ENCODE results near the gene PHOSPHO1.

Gene PHOSPHO1

GRCh38 chr17:49214676-49215360 is 15.8 kb downstream of the PHOSPHO1 start:
- H4K5ac ChIP-seq (ENCODE audit: low read length), result no peak overlapping the region
- H3K18ac ChIP-seq (ENCODE audit: low read length), result no peak overlapping the region
- no peak overlapping the region for H2BK15ac ChIP-seq (replicated peaks; ENCODE audit: low read depth)
- no peak overlapping the region for H4K8ac ChIP-seq (ENCODE audit: low read depth, low read length)
- no peak overlapping the region for H3K4ac ChIP-seq (ENCODE audit: low read depth, low read length)
- WGBS (ENCODE audit: extremely low coverage, insufficient coverage, low lambda C conversion rate), result no CpG with 5 or more reads among the region's 12 CpGs
- H2AK5ac ChIP-seq (ENCODE audit: low read length), result no peak overlapping the region
- no peaks in the 10 kb centered on the region for H3K79me2 ChIP-seq (ENCODE audit: control insufficient read depth, insufficient read depth, low read length)
- no peak overlapping the region for H3K9ac ChIP-seq (ENCODE audit: low read length)
- no peak overlapping the region for H2BK120ac ChIP-seq (ENCODE audit: low read depth, low read length)
- no peaks in the 10 kb centered on the region for H3K36me3 ChIP-seq (ENCODE audit: control insufficient read depth, insufficient read depth, low read length)
- no peak for DNase-seq
- no peak overlapping the region for H2BK5ac ChIP-seq (ENCODE audit: low read length)
- H3K79me1 ChIP-seq (ENCODE audit: low read length), result no peaks in the 10 kb centered on the region
- no peak overlapping the region for H3K27ac ChIP-seq (ENCODE audit: low read depth, low read length)
- no peak overlapping the region for H3K23ac ChIP-seq (ENCODE audit: low read length)
- H3K4me2 ChIP-seq (ENCODE audit: low read length), result no peak overlapping the region
- no peak overlapping the region for H3K56ac ChIP-seq (ENCODE audit: low read length)
- H3K27me3 ChIP-seq (ENCODE audit: insufficient read depth, low read length, poor library complexity), result no peaks in the 10 kb centered on the region
- H3K4me1 ChIP-seq (ENCODE audit: control insufficient read depth, low read depth, low read length), result peaks cover 5% of the 10 kb centered on the region
- H3K4me3 ChIP-seq (ENCODE audit: low read length), result no peak overlapping the region

- H2BK15ac ChIP-seq (replicated peaks; ENCODE audit: low read depth), result no peak overlapping the region
- no peak overlapping the region for H2AK5ac ChIP-seq (ENCODE audit: low read length)
- no peaks in the 10 kb centered on the region for H3K79me1 ChIP-seq (ENCODE audit: low read length)
- H4K5ac ChIP-seq (ENCODE audit: low read length), result no peak overlapping the region
- no peak overlapping the region for H3K56ac ChIP-seq (ENCODE audit: low read length)
- H3K18ac ChIP-seq (ENCODE audit: low read length), result no peak overlapping the region
- no peak overlapping the region for H3K9ac ChIP-seq (ENCODE audit: low read length)
- H3K36me3 ChIP-seq (ENCODE audit: control insufficient read depth, insufficient read depth, low read length), result no peaks in the 10 kb centered on the region
- no peak for DNase-seq
- H3K4me2 ChIP-seq (ENCODE audit: low read length), result no peak overlapping the region
- H2BK120ac ChIP-seq (ENCODE audit: low read depth, low read length), result no peak overlapping the region
- H3K23ac ChIP-seq (ENCODE audit: low read length), result no peak overlapping the region
- H3K4me3 ChIP-seq (ENCODE audit: low read length), result no peak overlapping the region
- H3K4me1 ChIP-seq (ENCODE audit: control insufficient read depth, low read depth, low read length), result peaks cover 7% of the 10 kb centered on the region
- no peaks in the 10 kb centered on the region for H3K27me3 ChIP-seq (ENCODE audit: insufficient read depth, low read length, poor library complexity)
- no CpG with 5 or more reads among the region's 2 CpGs for WGBS (ENCODE audit: extremely low coverage, insufficient coverage, low lambda C conversion rate)
- no peak overlapping the region for H3K27ac ChIP-seq (ENCODE audit: low read depth, low read length)
- H3K79me2 ChIP-seq (ENCODE audit: control insufficient read depth, insufficient read depth, low read length), result no peaks in the 10 kb centered on the region
- H2BK5ac ChIP-seq (ENCODE audit: low read length), result no peak overlapping the region
- no peak overlapping the region for H4K8ac ChIP-seq (ENCODE audit: low read depth, low read length)
- no peak overlapping the region for H3K4ac ChIP-seq (ENCODE audit: low read depth, low read length)
These were observed 16.7 kb downstream of the PHOSPHO1 start for GRCh38 chr17:49213847-49214246.

- Histone ChIP-seq H3K18ac (ENCODE audit: low read length) (no peak overlapping the region), H4K5ac (ENCODE audit: low read length) (no peak overlapping the region), H3K27ac (ENCODE audit: low read depth, low read length) (no peak overlapping the region), H2AK5ac (ENCODE audit: low read length) (no peak overlapping the region), H3K27me3 (ENCODE audit: insufficient read depth, low read length, poor library complexity) (no peaks in the 10 kb centered on the region), H3K79me1 (ENCODE audit: low read length) (no peaks in the 10 kb centered on the region), H3K36me3 (ENCODE audit: control insufficient read depth, insufficient read depth, low read length) (no peaks in the 10 kb centered on the region), H2BK120ac (ENCODE audit: low read depth, low read length) (no peak overlapping the region), H2BK15ac (replicated peaks; ENCODE audit: low read depth) (no peak overlapping the region), H3K79me2 (ENCODE audit: control insufficient read depth, insufficient read depth, low read length) (no peaks in the 10 kb centered on the region), H3K4me2 (ENCODE audit: low read length) (no peak overlapping the region), H3K56ac (ENCODE audit: low read length) (no peak overlapping the region), H4K8ac (ENCODE audit: low read depth, low read length) (no peak overlapping the region), H3K9ac (ENCODE audit: low read length) (no peak overlapping the region), H2BK5ac (ENCODE audit: low read length) (no peak overlapping the region), H3K4me1 (ENCODE audit: control insufficient read depth, low read depth, low read length) (peaks cover 7% of the 10 kb centered on the region), H3K23ac (ENCODE audit: low read length) (no peak overlapping the region), H3K4me3 (ENCODE audit: low read length) (no peak overlapping the region), H3K4ac (ENCODE audit: low read depth, low read length) (no peak overlapping the region)
- WGBS (ENCODE audit: extremely low coverage, insufficient coverage, low lambda C conversion rate), result no CpG with 5 or more reads among the region's 5 CpGs
- DNase-seq, result no peak
These were observed 17.2 kb downstream of the PHOSPHO1 start for GRCh38 chr17:49213399-49213798.

- Histone ChIP-seq H2BK5ac (ENCODE audit: low read length) (no peak within 1 kb of the TSS), H3K4ac (ENCODE audit: low read depth, low read length) (no peak within 1 kb of the TSS), H4K5ac (ENCODE audit: low read length) (no peak within 1 kb of the TSS), H3K4me3 (ENCODE audit: low read length) (no peak within 1 kb of the TSS), H2AK5ac (ENCODE audit: low read length) (no peak within 1 kb of the TSS), H3K18ac (ENCODE audit: low read length) (peak within 1 kb of the TSS; percentile 65), H3K4me1 (ENCODE audit: control insufficient read depth, low read depth, low read length) (peaks cover 7% of the 10 kb centered on the region), H3K27me3 (ENCODE audit: insufficient read depth, low read length, poor library complexity) (no peaks in the 10 kb centered on the region), H3K27ac (ENCODE audit: low read depth, low read length) (no peak within 1 kb of the TSS), H3K23ac (ENCODE audit: low read length) (no peak within 1 kb of the TSS), H3K9ac (ENCODE audit: low read length) (peak within 1 kb of the TSS; percentile 46), H2BK15ac (replicated peaks; ENCODE audit: low read depth) (no peak within 1 kb of the TSS), H3K36me3 (ENCODE audit: control insufficient read depth, insufficient read depth, low read length) (no peaks in the 10 kb centered on the region), H3K4me2 (ENCODE audit: low read length) (peak within 1 kb of the TSS; percentile 20), H3K79me1 (ENCODE audit: low read length) (no peaks in the 10 kb centered on the region), H3K56ac (ENCODE audit: low read length) (peak within 1 kb of the TSS; percentile 59), H3K79me2 (ENCODE audit: control insufficient read depth, insufficient read depth, low read length) (no peaks in the 10 kb centered on the region), H4K8ac (ENCODE audit: low read depth, low read length) (peak within 1 kb of the TSS; percentile 30), H2BK120ac (ENCODE audit: low read depth, low read length) (no peak within 1 kb of the TSS)
- peak; percentile 73 for DNase-seq
- WGBS (ENCODE audit: extremely low coverage, insufficient coverage, low lambda C conversion rate), result no CpG with 5 or more reads among the region's 22 CpGs
These were observed 20.2 kb downstream of the PHOSPHO1 start, which contains the start of the genes ABI3 and GNGT2 for GRCh38 chr17:49210158-49211029. Gene ABI3, plus strand, starts transcription at chr17:49210707. Its CDS starts 18 bp downstream, at chr17:49210725. Gene GNGT2, minus strand, starts transcription at chr17:49210574. Its CDS starts 3,152 bp downstream, at chr17:49207422.

GRCh38 chr17:49209061-49209571 is 21.5 kb downstream of the PHOSPHO1 start:
- Histone ChIP-seq H3K4me3 (ENCODE audit: low read length) (no peak overlapping the region), H3K56ac (ENCODE audit: low read length) (no peak overlapping the region), H2BK120ac (ENCODE audit: low read depth, low read length) (no peak overlapping the region), H3K9ac (ENCODE audit: low read length) (no peak overlapping the region), H3K36me3 (ENCODE audit: control insufficient read depth, insufficient read depth, low read length) (no peaks in the 10 kb centered on the region), H3K4ac (ENCODE audit: low read depth, low read length) (no peak overlapping the region), H3K79me2 (ENCODE audit: control insufficient read depth, insufficient read depth, low read length) (no peaks in the 10 kb centered on the region), H3K4me2 (ENCODE audit: low read length) (no peak overlapping the region), H3K18ac (ENCODE audit: low read length) (no peak overlapping the region), H3K27me3 (ENCODE audit: insufficient read depth, low read length, poor library complexity) (no peaks in the 10 kb centered on the region), H3K4me1 (ENCODE audit: control insufficient read depth, low read depth, low read length) (peaks cover 7% of the 10 kb centered on the region), H2BK15ac (replicated peaks; ENCODE audit: low read depth) (no peak overlapping the region), H2BK5ac (ENCODE audit: low read length) (no peak overlapping the region), H4K5ac (ENCODE audit: low read length) (no peak overlapping the region), H2AK5ac (ENCODE audit: low read length) (no peak overlapping the region), H4K8ac (ENCODE audit: low read depth, low read length) (no peak overlapping the region), H3K27ac (ENCODE audit: low read depth, low read length) (no peak overlapping the region), H3K79me1 (ENCODE audit: low read length) (no peaks in the 10 kb centered on the region), H3K23ac (ENCODE audit: low read length) (no peak overlapping the region)
- no CpG with 5 or more reads among the region's 10 CpGs for WGBS (ENCODE audit: extremely low coverage, insufficient coverage, low lambda C conversion rate)
- DNase-seq, result no peak

All from mesendoderm (in vitro differentiated cells).